OCI-M1 (cell line): ENCODE results near the gene ASCC3.
"Not testable (repeated sequence)": the region's sequence is repeated elsewhere in the genome, so short reads cannot be mapped to it uniquely, and the experiment has no call there.

Source experiments
- DNase-seq: peaks from one replicate; lab custom pipeline; 2025; lab: John Stamatoyannopoulos, UW

Gene ASCC3

GRCh38 chr6:100803264-100804045 lies 77.7 kb downstream of the ASCC3 start:
- DNase-seq: peak; percentile 31

- DNase-seq: no peak
Measured at GRCh38 chr6:100801036-100801435, 80.1 kb downstream of the ASCC3 start.

DNA sequence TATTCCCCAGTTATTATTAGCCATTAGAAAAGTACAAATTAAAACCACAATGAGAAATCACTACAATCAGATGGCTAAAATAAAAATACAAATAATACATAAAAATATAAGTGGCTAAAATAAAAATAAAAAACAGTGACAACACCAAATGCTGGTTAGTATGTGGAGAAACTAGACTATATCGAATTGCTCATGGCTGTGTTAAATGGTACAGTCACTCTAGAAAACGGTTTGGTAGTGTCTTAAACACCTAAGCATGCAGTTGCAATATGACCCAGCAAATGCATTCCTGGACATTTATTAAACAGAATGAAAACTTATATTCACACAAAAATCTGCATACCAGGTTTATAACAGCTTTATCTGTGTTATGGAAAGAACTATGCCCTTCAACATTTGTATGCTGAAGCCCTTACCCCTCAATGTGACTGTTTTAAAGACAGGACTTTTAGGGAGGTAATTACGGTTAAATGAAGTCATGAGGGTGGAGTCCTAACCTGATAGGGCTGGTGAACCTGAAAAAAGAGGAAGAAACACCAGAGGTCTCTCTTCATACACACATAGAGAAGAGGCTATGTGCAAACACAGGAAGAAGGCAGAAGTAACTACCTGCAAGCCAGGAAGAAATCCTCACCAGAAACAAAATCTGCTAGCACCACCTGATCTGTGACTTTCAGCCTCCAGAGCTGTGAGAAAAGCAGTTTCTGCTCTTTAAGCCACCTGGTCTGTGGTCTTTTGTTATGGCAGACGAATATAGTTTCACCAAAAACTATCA lies 84.9 kb downstream of the ASCC3 start:
- peak; percentile 75 for DNase-seq

GRCh38 chr6:100790084-100790483 lies 91.0 kb downstream of the ASCC3 start:
- peak; percentile 32 for DNase-seq

GRCh38 chr6:100785982-100786381 lies 95.1 kb downstream of the ASCC3 start:
- no peak for DNase-seq

DNA sequence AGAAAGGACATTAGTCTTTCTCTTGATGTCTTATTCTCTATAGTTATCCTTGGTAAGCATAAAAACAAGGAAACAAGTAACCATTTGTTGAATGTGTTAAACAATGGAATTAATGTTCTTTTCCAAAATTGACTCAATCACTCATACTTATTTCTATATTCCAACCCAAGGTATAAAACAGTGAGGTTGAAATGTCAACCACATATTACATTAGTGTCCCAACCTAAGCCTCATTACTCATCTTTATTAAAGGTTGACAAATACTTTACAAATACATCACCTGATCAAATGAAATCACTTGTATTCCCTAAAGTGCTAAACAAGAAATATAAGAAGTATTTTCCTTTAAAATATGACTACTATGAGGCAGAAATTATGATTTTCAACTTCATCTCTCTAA lies 100.5 kb downstream of the ASCC3 start:
- no peak for DNase-seq

DNA sequence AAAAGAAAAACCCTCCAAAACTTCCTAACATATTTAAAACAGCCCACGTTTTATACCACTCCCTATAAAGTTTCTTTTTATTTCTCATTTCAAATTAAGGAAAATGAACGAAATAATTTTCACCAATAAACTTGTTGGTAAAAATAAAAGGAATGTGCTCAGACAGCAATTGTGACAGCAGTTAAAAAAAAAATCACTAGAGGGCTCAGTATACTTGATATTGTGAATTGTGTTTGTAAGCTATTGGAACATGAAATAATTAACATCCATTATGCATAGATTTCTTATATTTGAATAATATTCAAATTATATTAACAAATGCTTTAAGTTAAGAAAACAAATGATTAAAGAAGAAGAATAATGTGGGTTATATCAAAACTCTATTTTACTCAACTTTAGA lies 105.5 kb downstream of the ASCC3 start:
- peak; percentile 27 for DNase-seq

GRCh38 chr6:100774681-100775080 lies 106.4 kb downstream of the ASCC3 start:
- DNase-seq: no peak

GRCh38 chr6:100768816-100769351 lies 112.2 kb downstream of the ASCC3 start:
- no peak for DNase-seq

GRCh38 chr6:100763617-100764241 lies 117.4 kb downstream of the ASCC3 start:
- no peak for DNase-seq

GRCh38 chr6:100761841-100762240 lies 119.3 kb downstream of the ASCC3 start:
- DNase-seq: no peak

GRCh38 chr6:100758386-100758785 lies 122.7 kb downstream of the ASCC3 start:
- DNase-seq: not testable (repeated sequence)

- DNase-seq: no peak
Measured at GRCh38 chr6:100753421-100753820, 127.7 kb downstream of the ASCC3 start.

- no peak for DNase-seq
Measured at GRCh38 chr6:100751590-100751989, 129.5 kb downstream of the ASCC3 start.

- DNase-seq: no peak
Measured at GRCh38 chr6:100745419-100746041, 135.6 kb downstream of the ASCC3 start.

DNA sequence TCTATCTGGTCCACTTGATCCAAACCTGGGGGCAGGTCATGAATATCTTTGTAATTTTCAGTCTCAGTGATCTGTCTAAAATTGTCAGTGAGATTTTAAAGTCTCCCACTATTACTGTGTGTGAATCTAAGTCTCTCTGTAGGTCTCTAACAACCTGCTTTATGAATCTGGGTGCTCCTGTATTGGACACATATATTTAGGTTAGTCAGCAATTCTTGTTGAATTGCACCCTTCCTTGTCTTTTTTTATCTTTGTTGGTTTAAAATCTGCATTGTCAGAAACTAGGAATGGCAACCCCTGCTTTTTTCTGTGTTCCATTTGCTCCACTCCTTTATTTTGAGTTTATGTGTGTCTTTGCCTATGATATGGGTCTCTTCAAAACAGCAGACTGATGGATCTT lies 140.7 kb downstream of the ASCC3 start:
- DNase-seq: no peak

DNA sequence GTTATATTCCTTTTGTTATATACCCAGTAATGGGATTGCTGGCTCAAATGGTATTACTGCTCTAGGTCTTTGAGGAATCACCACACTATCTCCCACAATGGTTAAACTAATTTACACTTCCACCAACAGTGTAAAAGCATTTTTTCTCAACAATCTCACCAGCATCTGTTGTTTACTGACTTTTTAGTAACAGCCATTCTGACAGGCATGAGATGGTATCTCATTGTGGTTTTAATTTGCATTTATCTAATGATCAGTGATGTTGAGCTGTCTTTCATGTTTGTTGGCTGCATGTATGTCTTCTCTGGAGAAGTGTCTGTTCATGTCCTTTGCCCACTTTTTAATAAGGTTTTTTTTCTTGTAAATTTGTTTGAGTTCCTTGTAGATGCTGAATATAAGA lies 143.4 kb downstream of the ASCC3 start:
- DNase-seq: not testable (repeated sequence)

GRCh38 chr6:100731411-100731810 lies 149.7 kb downstream of the ASCC3 start:
- DNase-seq: no peak

DNA sequence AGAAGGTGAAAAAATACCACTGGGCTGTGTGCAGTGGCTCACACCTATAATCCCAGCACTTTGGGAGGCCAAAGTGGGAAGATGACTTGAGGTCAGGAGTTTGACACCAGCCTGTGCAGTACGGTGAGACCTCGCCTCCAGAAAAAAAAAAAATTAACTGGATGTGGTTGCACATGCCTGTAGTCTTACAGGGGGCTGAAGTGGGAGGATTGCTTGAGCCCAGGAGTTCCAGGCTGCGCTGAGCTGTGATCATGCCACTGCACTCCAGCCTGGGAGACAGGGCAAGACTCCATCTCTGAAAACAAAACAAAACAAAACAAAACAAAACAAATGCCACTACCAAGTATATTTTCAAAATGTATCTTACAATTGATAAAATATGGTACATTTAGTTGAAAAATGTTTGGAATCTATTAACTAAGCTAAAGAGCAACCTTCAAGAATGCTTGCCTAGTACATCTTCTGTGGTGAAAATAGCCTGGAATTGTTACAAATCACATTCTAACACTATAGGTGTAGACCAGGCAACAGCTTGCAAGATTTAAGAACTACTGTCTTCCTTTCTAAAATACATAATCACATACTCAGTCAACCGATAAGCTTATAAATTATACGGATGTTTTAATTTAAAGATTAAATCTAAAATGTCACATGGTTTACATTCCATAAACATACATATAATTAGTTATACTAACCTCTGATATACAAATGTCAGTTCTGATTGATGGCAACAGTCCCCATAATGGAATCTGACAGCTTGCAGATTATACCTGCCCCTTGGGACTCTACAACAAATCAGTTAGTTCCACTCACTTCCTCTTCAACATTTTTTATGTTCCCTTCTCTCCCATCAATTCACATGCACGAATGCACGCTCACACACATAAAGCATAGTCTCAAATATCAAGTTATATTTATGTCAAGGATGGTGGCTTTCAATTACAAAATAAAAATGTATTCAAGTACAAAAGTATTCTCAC lies 150.8 kb downstream of the ASCC3 start:
- no peak for DNase-seq

GRCh38 chr6:100726666-100727065 lies 154.5 kb downstream of the ASCC3 start:
- no peak for DNase-seq

DNA sequence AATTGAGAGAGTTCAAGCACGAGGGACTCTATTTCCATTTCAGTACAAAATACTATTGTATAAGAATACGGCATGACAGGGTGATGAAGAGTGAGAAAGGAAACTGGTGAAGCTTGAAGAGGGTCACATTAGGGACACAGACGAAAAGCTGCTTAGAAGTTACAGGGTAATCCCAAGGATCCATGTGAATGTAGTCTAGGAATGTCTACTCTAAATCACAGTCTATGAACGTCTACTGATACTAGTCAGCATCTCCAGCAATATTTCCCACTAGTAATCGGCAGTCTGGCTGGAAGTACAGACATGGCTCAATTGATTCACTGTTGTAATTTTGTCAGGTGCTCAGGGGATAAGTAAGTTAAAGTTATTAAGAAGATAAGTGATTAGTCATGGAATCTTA lies 156.4 kb downstream of the ASCC3 start:
- DNase-seq: no peak
